Measurements from ENCODE around the gene CELSR1.

Gene CELSR1

GRCh38 chr22:46573781-46574437 lies 36.5 kb upstream of the CELSR1 start:
- Histone ChIP-seq H3K27ac (replicated peaks) (peak overlapping the region; percentile 22), H3K27me3 (ENCODE audit: insufficient read depth, poor library complexity, severe bottlenecking) (no peaks in the 10 kb centered on the region), H3K4me3 (replicated peaks; ENCODE audit: insufficient read depth, low read length) (no peak overlapping the region)
- peak in 1 of 2 experiments; percentile 84 for DNase-seq (ENCODE audit: low read depth in 1 of 2, low spot score in 1 of 2)
- TF ChIP-seq CTCF (IDR thresholded peaks at IDR 0.05; ENCODE audit: insufficient read depth, low read length) (no peak), GABPA (IDR thresholded peaks at IDR 0.05; ENCODE audit: low read depth) (no peak), POLR2AphosphoS5 (IDR thresholded peaks at IDR 0.05; ENCODE audit: low read depth) (peak; percentile 46; the same call in 1 of the 2 replicates), SPI1 (IDR thresholded peaks at IDR 0.05; ENCODE audit: borderline replicate concordance, low read depth) (0 out of 2 replicates have a peak, but pooled peaks have one; percentile 19)

- H3K27me3 ChIP-seq (ENCODE audit: insufficient read depth, poor library complexity, severe bottlenecking): no peaks in the 10 kb centered on the region
- no peak overlapping the region for H3K4me3 ChIP-seq (replicated peaks; ENCODE audit: insufficient read depth, low read length)
- DNase-seq (ENCODE audit: low read depth in 1 of 2, low spot score in 1 of 2): no peak
- peak overlapping the region; percentile 22; the same call in 1 of the 2 replicates for H3K27ac ChIP-seq (replicated peaks)
- TF ChIP-seq SPI1 (IDR thresholded peaks at IDR 0.05; ENCODE audit: borderline replicate concordance, low read depth) (no peak), POLR2AphosphoS5 (IDR thresholded peaks at IDR 0.05; ENCODE audit: low read depth) (no peak), REST (IDR thresholded peaks at IDR 0.05; ENCODE audit: insufficient replicate concordance, low read depth) (no peak), CTCF (IDR thresholded peaks at IDR 0.05; ENCODE audit: insufficient read depth, low read length) (no peak), GABPA (IDR thresholded peaks at IDR 0.05; ENCODE audit: low read depth) (no peak)
These were observed 35.7 kb upstream of the CELSR1 start for GRCh38 chr22:46572911-46573780.

GRCh38 chr22:46571642-46572250 lies 34.3 kb upstream of the CELSR1 start:
- DNase-seq (ENCODE audit: low read depth in 1 of 2, low spot score in 1 of 2): no peak
- TF ChIP-seq CTCF (IDR thresholded peaks at IDR 0.05; ENCODE audit: insufficient read depth, low read length) (no peak), POLR2AphosphoS5 (IDR thresholded peaks at IDR 0.05; ENCODE audit: low read depth) (no peak), GABPA (IDR thresholded peaks at IDR 0.05; ENCODE audit: low read depth) (no peak), SPI1 (IDR thresholded peaks at IDR 0.05; ENCODE audit: borderline replicate concordance, low read depth) (no peak), REST (IDR thresholded peaks at IDR 0.05; ENCODE audit: insufficient replicate concordance, low read depth) (no peak)
- no peak overlapping the region for H3K4me3 ChIP-seq (replicated peaks; ENCODE audit: insufficient read depth, low read length)
- H3K27ac ChIP-seq (replicated peaks): no peak overlapping the region
- H3K27me3 ChIP-seq (ENCODE audit: insufficient read depth, poor library complexity, severe bottlenecking): no peaks in the 10 kb centered on the region
